Measurements from ENCODE around the gene EYA4.

EYA4 gene

GRCh38 chr6:133241086-133241900 lies at the start of gene EYA4:
TSS of gene EYA4 (plus strand) at chr6:133241357. CDS start at chr6:133274781, 33,424 bp downstream.
- peak; percentile 30 for DNase-seq (ENCODE audit: low spot score)

- DNase-seq (ENCODE audit: low spot score), result no peak
Measured at GRCh38 chr6:133193396-133193795, 47.8 kb upstream of the EYA4 start.

- no peak for DNase-seq (ENCODE audit: low spot score)
Measured at GRCh38 chr6:133198725-133199124, 42.4 kb upstream of the EYA4 start.

- no peak for DNase-seq (ENCODE audit: low spot score)
Measured at GRCh38 chr6:133201231-133201630, 39.9 kb upstream of the EYA4 start.

GRCh38 chr6:133202610-133203343 lies 38.4 kb upstream of the EYA4 start:
- no peak for DNase-seq (ENCODE audit: low spot score)

- no peak for DNase-seq (ENCODE audit: low spot score)
Measured at GRCh38 chr6:133203344-133203697, 37.8 kb upstream of the EYA4 start.

- no peak for DNase-seq (ENCODE audit: low spot score)
Measured at GRCh38 chr6:133205304-133205703, 35.9 kb upstream of the EYA4 start.

GRCh38 chr6:133206942-133207341 lies 34.2 kb upstream of the EYA4 start:
- DNase-seq (ENCODE audit: low spot score), result no peak

GRCh38 chr6:133207754-133208153 lies 33.4 kb upstream of the EYA4 start:
- DNase-seq (ENCODE audit: low spot score), result no peak

GRCh38 chr6:133208183-133208755 lies 32.9 kb upstream of the EYA4 start:
- no peak for DNase-seq (ENCODE audit: low spot score)

GRCh38 chr6:133214267-133214666 lies 26.9 kb upstream of the EYA4 start:
- DNase-seq (ENCODE audit: low spot score), result no peak

GRCh38 chr6:133218852-133219251 lies 22.3 kb upstream of the EYA4 start:
- no peak for DNase-seq (ENCODE audit: low spot score)

GRCh38 chr6:133223452-133224029 lies 17.6 kb upstream of the EYA4 start:
- no peak for DNase-seq (ENCODE audit: low spot score)

- no peak for DNase-seq (ENCODE audit: low spot score)
Measured at GRCh38 chr6:133225560-133225959, 15.6 kb upstream of the EYA4 start.

- DNase-seq (ENCODE audit: low spot score), result no peak
Measured at GRCh38 chr6:133227344-133227743, 13.8 kb upstream of the EYA4 start.

GRCh38 chr6:133230052-133230451 lies 11.1 kb upstream of the EYA4 start:
- DNase-seq (ENCODE audit: low spot score), result no peak

- DNase-seq (ENCODE audit: low spot score), result no peak
Measured at GRCh38 chr6:133235221-133235620, 5.9 kb upstream of the EYA4 start.

GRCh38 chr6:133236932-133237331 lies 4.2 kb upstream of the EYA4 start:
- DNase-seq (ENCODE audit: low spot score), result no peak

GRCh38 chr6:133240511-133241085 lies 559 bp upstream of the EYA4 start:
- DNase-seq (ENCODE audit: low spot score), result peak; percentile 33

GRCh38 chr6:133241901-133242636 lies 912 bp downstream of the EYA4 start:
- DNase-seq (ENCODE audit: low spot score), result peak; percentile 34
